ENCODE measurements around the gene SFI1. TPM values are rescaled to one million over a fixed set of nuclear protein-coding genes. Genes with fewer than 3 reads are reported as not detected.

SFI1 gene
- total RNA-seq, 1 donor from 2014 or later: 50.3 TPM

DNA sequence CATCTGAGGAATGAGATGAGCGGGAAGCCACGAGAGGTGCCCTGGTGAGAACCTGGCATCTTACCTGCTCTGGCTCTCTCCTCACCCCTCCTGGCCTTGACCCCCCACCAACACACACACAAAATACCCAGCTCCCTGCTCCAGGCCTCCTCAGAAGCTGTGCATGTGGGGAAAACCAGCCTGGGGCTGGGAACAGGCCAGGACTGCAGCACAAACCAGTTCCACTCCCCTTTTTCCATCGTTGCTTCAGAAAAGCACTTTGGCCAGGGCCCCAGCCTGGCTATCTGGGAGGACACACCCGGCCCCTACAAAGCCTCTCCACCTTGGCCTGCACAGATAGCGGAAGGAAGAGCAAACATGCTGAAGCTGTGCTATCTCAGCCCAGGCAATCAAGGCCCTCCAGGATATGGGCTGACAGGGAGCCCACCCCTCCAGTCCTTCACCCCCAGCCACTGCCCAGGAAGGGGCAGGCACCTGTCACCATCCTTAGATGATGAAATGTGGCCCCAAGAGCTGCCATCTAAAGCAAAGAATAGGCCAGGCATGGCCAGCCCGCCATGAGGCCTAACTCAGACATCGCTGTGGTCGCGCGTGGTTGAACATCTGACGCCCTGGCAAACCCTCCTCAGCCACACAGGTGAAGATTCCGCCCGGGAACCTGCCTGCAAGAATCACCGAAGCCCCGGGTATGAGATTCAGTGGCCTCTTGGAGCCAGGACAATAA is 130.3 kb downstream of the SFI1 start:
- H3K4me3 Mint-ChIP-seq: peak overlapping the region; percentile 11
- TF ChIP-seq, protein P1, sequence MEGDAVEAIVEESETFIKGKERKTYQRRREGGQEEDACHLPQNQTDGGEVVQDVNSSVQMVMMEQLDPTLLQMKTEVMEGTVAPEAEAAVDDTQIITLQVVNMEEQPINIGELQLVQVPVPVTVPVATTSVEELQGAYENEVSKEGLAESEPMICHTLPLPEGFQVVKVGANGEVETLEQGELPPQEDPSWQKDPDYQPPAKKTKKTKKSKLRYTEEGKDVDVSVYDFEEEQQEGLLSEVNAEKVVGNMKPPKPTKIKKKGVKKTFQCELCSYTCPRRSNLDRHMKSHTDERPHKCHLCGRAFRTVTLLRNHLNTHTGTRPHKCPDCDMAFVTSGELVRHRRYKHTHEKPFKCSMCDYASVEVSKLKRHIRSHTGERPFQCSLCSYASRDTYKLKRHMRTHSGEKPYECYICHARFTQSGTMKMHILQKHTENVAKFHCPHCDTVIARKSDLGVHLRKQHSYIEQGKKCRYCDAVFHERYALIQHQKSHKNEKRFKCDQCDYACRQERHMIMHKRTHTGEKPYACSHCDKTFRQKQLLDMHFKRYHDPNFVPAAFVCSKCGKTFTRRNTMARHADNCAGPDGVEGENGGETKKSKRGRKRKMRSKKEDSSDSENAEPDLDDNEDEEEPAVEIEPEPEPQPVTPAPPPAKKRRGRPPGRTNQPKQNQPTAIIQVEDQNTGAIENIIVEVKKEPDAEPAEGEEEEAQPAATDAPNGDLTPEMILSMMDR (conservative IDR thresholded peaks at IDR 0.05): no peak
- H3K27me3 Mint-ChIP-seq: no peaks in the 10 kb centered on the region
- peak overlapping the region; percentile 58 for H3K27ac Mint-ChIP-seq
- H3K9me3 Mint-ChIP-seq: no peaks in the 10 kb centered on the region
- no peaks in the 10 kb centered on the region for H3K36me3 Mint-ChIP-seq
- peaks cover 33% of the 10 kb centered on the region for H3K4me1 Mint-ChIP-seq (ENCODE audit: unreplicated experiment)
- DNase-seq (ENCODE audit: extremely low spot score, unreplicated experiment): no peak

DNA sequence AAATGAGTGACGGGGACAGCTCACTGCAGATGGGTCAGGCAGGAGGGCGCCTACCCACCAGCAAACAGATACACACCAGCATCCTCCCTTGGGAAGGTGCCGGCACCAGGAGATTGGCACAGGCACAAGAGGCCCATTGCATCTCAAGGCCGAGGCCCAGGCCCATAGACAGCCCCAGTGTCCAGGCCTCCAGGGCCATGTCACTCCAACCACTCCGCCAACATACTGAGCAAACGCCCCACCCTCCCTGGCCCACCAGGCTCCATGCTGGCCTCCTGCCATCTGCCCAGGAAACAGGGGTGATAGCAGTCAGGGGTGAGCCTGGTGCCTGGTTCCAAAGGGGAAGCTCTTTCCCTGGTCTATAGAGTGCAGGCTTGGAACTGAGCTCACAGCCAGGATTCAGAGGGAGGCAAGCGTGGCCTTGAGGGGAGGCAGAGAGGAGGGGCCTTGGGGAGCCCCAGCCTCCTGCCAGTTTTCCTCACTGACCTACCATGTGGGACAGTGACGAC is 130.9 kb downstream of the SFI1 start:
- Mint-ChIP-seq H3K4me3 (peak overlapping the region; percentile 34), H3K4me1 (ENCODE audit: unreplicated experiment) (peaks cover 33% of the 10 kb centered on the region), H3K36me3 (no peaks in the 10 kb centered on the region), H3K9me3 (no peaks in the 10 kb centered on the region), H3K27ac (peak overlapping the region; percentile 58), H3K27me3 (no peaks in the 10 kb centered on the region)
- no peak for DNase-seq (ENCODE audit: extremely low spot score, unreplicated experiment)
- TF ChIP-seq, protein P1 (conservative IDR thresholded peaks at IDR 0.05): no peak

GRCh38 chr22:31628362-31628761 is 132.0 kb downstream of the SFI1 start:
- no peaks in the 10 kb centered on the region for H3K36me3 Mint-ChIP-seq
- peaks cover 33% of the 10 kb centered on the region for H3K4me1 Mint-ChIP-seq (ENCODE audit: unreplicated experiment)
- H3K27me3 Mint-ChIP-seq: no peaks in the 10 kb centered on the region
- peak overlapping the region; percentile 54 for H3K27ac Mint-ChIP-seq
- DNase-seq (ENCODE audit: extremely low spot score, unreplicated experiment): no peak
- TF ChIP-seq, protein P1 (conservative IDR thresholded peaks at IDR 0.05): no peak
- H3K4me3 Mint-ChIP-seq: peak overlapping the region; percentile 70
- H3K9me3 Mint-ChIP-seq: no peaks in the 10 kb centered on the region

DNA sequence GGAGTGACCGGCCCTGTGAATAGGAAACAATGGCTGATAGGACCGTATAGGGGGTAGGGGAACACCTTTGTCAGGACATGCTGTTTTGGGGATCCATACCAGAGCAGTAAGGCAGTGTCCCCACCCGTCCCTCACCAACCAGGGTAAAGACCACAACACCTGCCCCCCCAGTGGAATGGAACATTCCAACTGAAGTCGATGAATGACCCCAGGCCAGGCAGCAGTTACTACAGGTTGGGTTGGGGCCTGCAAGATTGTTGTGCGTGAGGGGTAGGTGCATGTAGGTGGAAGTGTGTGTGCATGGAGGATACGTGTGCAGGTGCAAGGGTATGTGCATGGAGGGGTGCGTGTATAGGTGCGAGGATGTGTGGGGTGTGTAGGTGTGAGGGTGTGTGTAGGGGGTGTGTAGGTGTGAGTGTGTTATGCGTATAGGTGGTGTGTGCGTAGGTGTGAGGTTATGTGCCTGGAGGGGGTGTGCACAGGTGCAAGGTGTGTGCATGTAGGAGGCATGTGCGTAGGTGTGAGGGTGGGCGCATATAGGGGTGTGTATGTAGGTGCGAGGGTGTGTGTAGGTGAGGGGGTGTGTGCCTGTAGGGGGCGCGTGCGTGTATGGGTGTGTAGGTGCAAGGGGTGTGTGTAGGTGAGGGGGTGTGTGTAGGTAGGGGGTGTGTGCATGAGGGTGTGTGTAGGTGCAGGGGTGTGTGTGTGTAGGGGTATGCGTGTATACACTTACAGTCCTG is 132.8 kb downstream of the SFI1 start:
- peak overlapping the region; percentile 70 for H3K4me3 Mint-ChIP-seq
- no peaks in the 10 kb centered on the region for H3K9me3 Mint-ChIP-seq
- no peak for DNase-seq (ENCODE audit: extremely low spot score, unreplicated experiment)
- TF ChIP-seq, protein P1 (conservative IDR thresholded peaks at IDR 0.05): no peak
- H3K4me1 Mint-ChIP-seq (ENCODE audit: unreplicated experiment): peaks cover 37% of the 10 kb centered on the region
- H3K27me3 Mint-ChIP-seq: no peaks in the 10 kb centered on the region
- H3K27ac Mint-ChIP-seq: peak overlapping the region; percentile 39
- peaks cover 3% of the 10 kb centered on the region for H3K36me3 Mint-ChIP-seq

DNA sequence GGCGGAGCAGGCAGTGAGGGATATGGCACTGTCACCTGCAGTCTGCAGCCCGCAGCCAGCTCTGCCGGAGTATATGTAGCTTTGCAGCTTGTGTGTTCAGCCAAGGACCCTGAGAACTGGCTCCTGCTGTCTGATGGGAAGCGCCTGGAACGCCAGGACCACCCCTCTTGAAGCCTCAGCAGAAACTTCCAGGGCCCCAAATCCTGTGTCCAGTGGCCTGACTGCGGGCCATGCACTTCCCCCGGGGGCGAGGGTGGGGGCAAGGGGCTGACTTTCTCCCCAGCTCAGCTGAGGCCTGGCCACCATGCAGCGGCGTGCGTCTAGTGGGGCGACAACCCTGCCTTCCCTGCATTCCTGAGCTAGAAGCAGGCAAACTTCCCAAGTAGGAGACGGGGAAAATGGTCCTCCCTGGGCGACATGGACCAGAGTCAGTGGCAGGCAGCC is 133.4 kb downstream of the SFI1 start:
- Mint-ChIP-seq H3K4me1 (ENCODE audit: unreplicated experiment) (peaks cover 31% of the 10 kb centered on the region), H3K9me3 (no peaks in the 10 kb centered on the region), H3K27me3 (no peaks in the 10 kb centered on the region), H3K36me3 (peaks cover 3% of the 10 kb centered on the region), H3K27ac (no peak overlapping the region), H3K4me3 (peak overlapping the region; percentile 70)
- TF ChIP-seq, protein P1 (conservative IDR thresholded peaks at IDR 0.05): no peak
- DNase-seq (ENCODE audit: extremely low spot score, unreplicated experiment): peak; percentile 70
